GM18507 (cell line): ENCODE results near the gene BACE2.

ENCODE experiments used
- DNase-seq: peaks from one replicate; pipeline ENCODE4 v3.0.0; 2011; ENCODE audit warnings: low read depth; ENCODE audit not compliant: insufficient read length; ENCODE audit errors: extremely low spot score
- FAIRE-seq: peaks from 2 replicates; lab custom pipeline; 2011; peaks lifted over from hg19 to GRCh38; lab: Jason Lieb, UNC

Gene BACE2

GRCh38 chr21:41208376-41208763 lies 40.4 kb downstream of the BACE2 start:
- DNase-seq (no peak), FAIRE-seq (no peak)

GRCh38 chr21:41209016-41209619 lies 41.2 kb downstream of the BACE2 start:
- no peak for DNase-seq

GRCh38 chr21:41210426-41211059 lies 42.6 kb downstream of the BACE2 start:
- DNase-seq (no peak), FAIRE-seq (no peak)

More at GRCh38 chr21:41209016-41209619, 41.2 kb downstream of the BACE2 start:
- no peak for FAIRE-seq

- DNase-seq (no peak), FAIRE-seq (no peak)
Measured at GRCh38 chr21:41211060-41211805, 43.3 kb downstream of the BACE2 start.

GRCh38 chr21:41213021-41213420 lies 45.1 kb downstream of the BACE2 start:
- no peak for DNase-seq
- FAIRE-seq: no peak

GRCh38 chr21:41215856-41216408 lies 48.0 kb downstream of the BACE2 start:
- FAIRE-seq (no peak), DNase-seq (no peak)

- FAIRE-seq: no peak
- no peak for DNase-seq
Measured at GRCh38 chr21:41216486-41216885, 48.5 kb downstream of the BACE2 start.

- DNase-seq (no peak), FAIRE-seq (no peak)
Measured at GRCh38 chr21:41217671-41218385, 49.9 kb downstream of the BACE2 start.

- FAIRE-seq (no peak), DNase-seq (no peak)
Measured at GRCh38 chr21:41219498-41220207, 51.7 kb downstream of the BACE2 start.

GRCh38 chr21:41220208-41220733 lies 52.3 kb downstream of the BACE2 start:
- DNase-seq (no peak), FAIRE-seq (no peak)

GRCh38 chr21:41222247-41223068 lies 54.5 kb downstream of the BACE2 start:
- DNase-seq: no peak
- no peak for FAIRE-seq

GRCh38 chr21:41226853-41227252 lies 58.9 kb downstream of the BACE2 start:
- DNase-seq: no peak
- FAIRE-seq: no peak

- no peak for FAIRE-seq
- DNase-seq: no peak
Measured at GRCh38 chr21:41227357-41228005, 59.5 kb downstream of the BACE2 start.

GRCh38 chr21:41228006-41228370 lies 60.0 kb downstream of the BACE2 start:
- FAIRE-seq (no peak), DNase-seq (no peak)

- FAIRE-seq (no peak), DNase-seq (no peak)
Measured at GRCh38 chr21:41228492-41228891, 60.5 kb downstream of the BACE2 start.

- FAIRE-seq (no peak), DNase-seq (no peak)
Measured at GRCh38 chr21:41228958-41229357, 61.0 kb downstream of the BACE2 start.

GRCh38 chr21:41229509-41230248 lies 61.7 kb downstream of the BACE2 start:
- no peak for FAIRE-seq
- DNase-seq: no peak
